Esophagus squamous epithelium (tissue), 4 donors: ENCODE data around the gene CREB3.

Source experiments
- POLR2A ChIP-seq, 4 donors: fragments of 450-650 bp; IDR thresholded peaks; one replicate each; pipeline ENCODE4 v1.6.1; 2017; ENCODE audit warnings: antibody characterized with exemption in 4 of 4, mild to moderate bottlenecking in 4 of 4, moderate library complexity in 3 of 4
- TF ChIP-seq, protein P1 (sequence below), 6 experiments: fragments of 450-650 bp in 4 of 6; fragments of 200-600 bp in 2 of 6; sonication (generic) in 2 of 6; IDR thresholded peaks; one replicate each; pipeline ENCODE4 v1.5.1; 2016 to 2019; ENCODE audit warnings: antibody characterized with exemption in 6 of 6, mild to moderate bottlenecking in 4 of 6, moderate library complexity in 4 of 6

DNA sequence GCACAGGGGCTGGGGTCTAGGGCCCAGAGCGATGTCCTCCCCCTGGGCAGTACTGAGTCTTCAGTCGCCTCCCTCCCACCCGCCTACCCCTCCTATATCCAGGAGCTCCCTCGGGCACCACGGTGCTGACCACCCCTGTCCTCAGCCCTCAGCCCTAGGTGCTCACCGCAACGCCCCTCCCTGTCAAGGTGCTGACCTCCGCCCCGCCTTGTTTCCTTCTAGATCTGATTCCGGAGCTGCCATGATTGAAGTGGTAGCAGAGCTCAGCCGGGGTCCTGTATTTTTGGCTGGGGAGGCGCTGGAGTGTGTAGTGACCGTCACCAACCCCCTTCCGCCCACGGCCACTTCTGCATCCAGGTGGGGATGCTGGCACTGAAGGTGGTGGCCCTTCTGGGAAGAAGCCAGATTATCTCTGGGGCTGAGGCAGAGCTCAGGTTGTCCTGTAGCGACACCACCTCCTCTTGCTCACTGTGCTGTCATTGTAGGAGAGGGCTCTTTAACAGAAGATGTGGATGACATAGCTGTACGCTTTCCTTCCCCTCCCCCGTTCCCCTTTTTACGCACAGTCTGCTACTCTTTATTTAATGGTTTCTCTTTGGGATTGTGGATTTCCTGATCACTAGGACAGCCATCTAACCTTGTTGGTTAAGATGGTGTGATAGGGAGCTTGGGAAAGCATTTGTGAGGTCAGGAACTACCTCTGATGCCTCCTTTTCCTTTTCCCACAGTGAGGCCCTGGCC lies 17.2 kb downstream of the CREB3 start:
- no peak for TF ChIP-seq POLR2A (IDR thresholded peaks at IDR 0.05)
- TF ChIP-seq, protein P1, sequence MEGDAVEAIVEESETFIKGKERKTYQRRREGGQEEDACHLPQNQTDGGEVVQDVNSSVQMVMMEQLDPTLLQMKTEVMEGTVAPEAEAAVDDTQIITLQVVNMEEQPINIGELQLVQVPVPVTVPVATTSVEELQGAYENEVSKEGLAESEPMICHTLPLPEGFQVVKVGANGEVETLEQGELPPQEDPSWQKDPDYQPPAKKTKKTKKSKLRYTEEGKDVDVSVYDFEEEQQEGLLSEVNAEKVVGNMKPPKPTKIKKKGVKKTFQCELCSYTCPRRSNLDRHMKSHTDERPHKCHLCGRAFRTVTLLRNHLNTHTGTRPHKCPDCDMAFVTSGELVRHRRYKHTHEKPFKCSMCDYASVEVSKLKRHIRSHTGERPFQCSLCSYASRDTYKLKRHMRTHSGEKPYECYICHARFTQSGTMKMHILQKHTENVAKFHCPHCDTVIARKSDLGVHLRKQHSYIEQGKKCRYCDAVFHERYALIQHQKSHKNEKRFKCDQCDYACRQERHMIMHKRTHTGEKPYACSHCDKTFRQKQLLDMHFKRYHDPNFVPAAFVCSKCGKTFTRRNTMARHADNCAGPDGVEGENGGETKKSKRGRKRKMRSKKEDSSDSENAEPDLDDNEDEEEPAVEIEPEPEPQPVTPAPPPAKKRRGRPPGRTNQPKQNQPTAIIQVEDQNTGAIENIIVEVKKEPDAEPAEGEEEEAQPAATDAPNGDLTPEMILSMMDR (IDR thresholded peaks at IDR 0.05), result no peak
